GM12878 (cell line): ENCODE data around the gene TIE1.

ENCODE experiments used
- BCL3 ChIP-seq: IDR thresholded peaks from 2 replicates; pipeline ENCODE4 v1.6.1; 2011; ENCODE audit warnings: borderline replicate concordance, low read depth, mild to moderate bottlenecking, moderate library complexity, low read length; ENCODE audit not compliant: insufficient read depth, poor library complexity, severe bottlenecking
- CHD2 ChIP-seq: IDR thresholded peaks from 2 replicates; pipeline ENCODE4 v1.6.1; 2011; ENCODE audit warnings: low read depth, low read length, improper control_type of control experiment, borderline replicate concordance
- CTCF ChIP-seq, 3 experiments: IDR thresholded peaks in 2 of 3; conservative IDR thresholded peaks in 1 of 3; 2 replicates each; pipeline ENCODE4 v1.5.1; 2011; ENCODE audit warnings: low read depth in 3 of 3, low read length in 3 of 3, mild to moderate bottlenecking in 3 of 3, control low read depth in 2 of 3, moderate library complexity in 2 of 3, inconsistent platforms in 1 of 3, mixed read lengths in 1 of 3; ENCODE audit not compliant: control insufficient read depth in 2 of 3, insufficient read depth in 1 of 3; ENCODE audit errors: extremely low read depth in 1 of 3
- E2F4 ChIP-seq: IDR thresholded peaks from 2 replicates; pipeline ENCODE4 v1.6.1; 2012; ENCODE audit warnings: low read depth, low read length, improper control_type of control experiment
- EZH2 ChIP-seq: IDR thresholded peaks from 2 replicates; pipeline ENCODE4 v1.6.1; 2012; ENCODE audit warnings: low read depth, mild to moderate bottlenecking, control low read depth, inconsistent platforms, low read length, borderline replicate concordance; ENCODE audit not compliant: control insufficient read depth
- MAX ChIP-seq: IDR thresholded peaks from 2 replicates; pipeline ENCODE4 v1.6.1; 2012; ENCODE audit warnings: low read depth, low read length, improper control_type of control experiment
- NFXL1 ChIP-seq: fragments of 450-650 bp; IDR thresholded peaks from 2 replicates; pipeline ENCODE4 v1.6.1; 2017; ENCODE audit warnings: antibody characterized with exemption, mild to moderate bottlenecking, borderline replicate concordance
- NR2C2 ChIP-seq: IDR thresholded peaks from 2 replicates; pipeline ENCODE4 v1.6.1; 2011; ENCODE audit warnings: borderline replicate concordance, low read depth; ENCODE audit not compliant: control insufficient read depth, insufficient read length
- POLR2A ChIP-seq: IDR thresholded peaks from 2 replicates; pipeline ENCODE4 v1.6.1; 2011; ENCODE audit warnings: low read depth, mild to moderate bottlenecking, low read length
- SIN3A ChIP-seq: IDR thresholded peaks from 2 replicates; pipeline ENCODE4 v1.6.1; 2012; ENCODE audit warnings: low read depth, low read length, improper control_type of control experiment
- USF1 ChIP-seq: IDR thresholded peaks from 2 replicates; pipeline ENCODE4 v1.6.1; 2011; ENCODE audit warnings: borderline replicate concordance, low read depth, mild to moderate bottlenecking, moderate library complexity, mixed read lengths, low read length; ENCODE audit not compliant: insufficient read depth; ENCODE audit errors: extremely low read length
- ZBTB4 ChIP-seq: fragments of 450-650 bp; formaldehyde crosslinking; IDR thresholded peaks from 2 replicates; pipeline ENCODE4 v1.4.0; 2022; ENCODE audit warnings: mild to moderate bottlenecking, moderate library complexity

GRCh38 chr1:43274125-43274803 is 26.5 kb upstream of the TIE1 start:
- TF ChIP-seq USF1: no peak
- TF ChIP-seq E2F4: no peak
- no peak for TF ChIP-seq CTCF (IDR thresholded peaks at IDR 0.05 in 2 of 3, conservative IDR thresholded peaks at IDR 0.05 in 1 of 3; ENCODE audit: control insufficient read depth in 2 of 3, extremely low read depth in 1 of 3, insufficient read depth in 1 of 3, low read depth in 3 of 3, low read length in 3 of 3)
- no peak for TF ChIP-seq BCL3
- TF ChIP-seq SIN3A: no peak
- no peak for TF ChIP-seq EZH2
- TF ChIP-seq CHD2: no peak
- TF ChIP-seq NR2C2: no peak
- no peak for TF ChIP-seq ZBTB4
- no peak for TF ChIP-seq NFXL1
- TF ChIP-seq MAX: no peak
- no peak for TF ChIP-seq POLR2A
